Stimulated activated memory B cell treated with anti-CD40 and anti-IgM and Interleukin-4, amounts not matched to agents 10 μg/mL and 1 μg/mL and 100 μg/mL, for 72 hours (primary cell): Measurements from ENCODE around the gene TDRD12.

Source experiments
- ATAC-seq: fragments of 150-1000 bp; cut with Tn5 transposase; 2 replicates; pipeline ENCODE4 v1.10.0; 2021
- H3K27ac Mint-ChIP-seq: one replicate; pipeline ENCODE4 v1.8.0; 2022; ENCODE audit warnings: mild to moderate bottlenecking, mixed read lengths
- H3K27me3 Mint-ChIP-seq: one replicate; pipeline ENCODE4 v1.8.0; 2022; ENCODE audit warnings: mixed read lengths
- H3K36me3 Mint-ChIP-seq: one replicate; pipeline ENCODE4 v1.8.0; 2022; ENCODE audit warnings: mixed read lengths
- H3K4me1 Mint-ChIP-seq: one replicate; pipeline ENCODE4 v1.8.0; 2022; ENCODE audit warnings: mixed read lengths
- H3K4me3 Mint-ChIP-seq: one replicate; pipeline ENCODE4 v1.8.0; 2022; ENCODE audit warnings: mild to moderate bottlenecking, moderate library complexity, mixed read lengths
- H3K9me3 Mint-ChIP-seq: one replicate; pipeline ENCODE4 v1.8.0; 2022; ENCODE audit warnings: mixed read lengths

Gene TDRD12

GRCh38 chr19:32808236-32808635 is 88.7 kb downstream of the TDRD12 start:
- Mint-ChIP-seq H3K36me3 (no peaks in the 10 kb centered on the region), H3K4me3 (no peak overlapping the region), H3K9me3 (no peaks in the 10 kb centered on the region), H3K27ac (no peak overlapping the region), H3K27me3 (peaks cover 20% of the 10 kb centered on the region), H3K4me1 (no peaks in the 10 kb centered on the region)
- no peak for ATAC-seq

GRCh38 chr19:32809254-32809653 is 89.7 kb downstream of the TDRD12 start:
- H3K27ac Mint-ChIP-seq = no peak overlapping the region
- peak; percentile 32 for ATAC-seq

GRCh38 chr19:32809754-32810153 is 90.2 kb downstream of the TDRD12 start:
- Mint-ChIP-seq H3K4me3 (no peak overlapping the region), H3K4me1 (no peaks in the 10 kb centered on the region), H3K9me3 (no peaks in the 10 kb centered on the region), H3K36me3 (no peaks in the 10 kb centered on the region), H3K27me3 (peaks cover 20% of the 10 kb centered on the region), H3K27ac (no peak overlapping the region)
- ATAC-seq = no peak

More at GRCh38 chr19:32809254-32809653, 89.7 kb downstream of the TDRD12 start:
- Mint-ChIP-seq H3K27me3 (peaks cover 20% of the 10 kb centered on the region), H3K4me3 (no peak overlapping the region), H3K4me1 (no peaks in the 10 kb centered on the region), H3K9me3 (no peaks in the 10 kb centered on the region), H3K36me3 (no peaks in the 10 kb centered on the region)

DNA sequence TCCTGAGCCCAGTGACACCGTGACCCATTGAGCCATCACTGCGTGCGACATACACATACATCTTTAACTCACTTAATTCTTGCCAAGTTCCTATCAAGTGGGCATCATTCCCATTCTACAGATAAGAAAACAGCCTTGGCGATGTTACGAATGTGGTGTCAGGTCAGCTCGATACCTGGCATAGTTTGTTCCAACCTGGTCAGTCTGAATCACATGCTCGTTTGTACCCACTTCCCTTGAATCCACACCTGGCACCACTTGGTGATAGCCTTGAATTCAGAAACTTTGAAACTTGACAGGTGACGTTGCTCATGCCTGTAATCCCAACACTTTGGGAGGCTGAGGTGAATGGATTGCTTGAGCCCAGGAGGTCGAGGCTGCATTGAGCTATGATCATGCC is 90.9 kb downstream of the TDRD12 start:
- Mint-ChIP-seq H3K27me3 (peaks cover 20% of the 10 kb centered on the region), H3K4me3 (no peak overlapping the region), H3K9me3 (no peaks in the 10 kb centered on the region), H3K4me1 (no peaks in the 10 kb centered on the region), H3K36me3 (no peaks in the 10 kb centered on the region), H3K27ac (no peak overlapping the region)
- ATAC-seq = no peak

DNA sequence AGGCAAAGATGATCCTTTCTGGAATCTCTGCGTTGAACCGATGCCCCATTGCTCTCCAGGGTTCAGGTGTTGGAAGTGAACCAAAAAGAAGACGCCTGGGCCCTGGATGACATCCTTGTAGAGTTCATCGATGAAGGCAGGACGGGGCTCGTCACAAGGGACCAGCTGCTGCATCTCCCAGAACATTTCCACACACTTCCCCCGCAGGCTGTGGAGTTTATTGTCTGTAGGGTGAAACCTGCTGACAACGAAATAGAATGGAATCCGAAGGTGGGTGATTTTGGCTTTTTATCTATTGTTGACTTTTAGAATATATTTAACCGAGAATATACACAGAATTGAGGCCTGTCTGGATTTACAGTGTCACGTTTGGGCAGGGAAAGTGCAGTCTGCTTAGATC is 91.6 kb downstream of the TDRD12 start:
- ATAC-seq = no peak
- no peak overlapping the region for H3K27ac Mint-ChIP-seq
- H3K4me1 Mint-ChIP-seq = no peaks in the 10 kb centered on the region
- H3K4me3 Mint-ChIP-seq = no peak overlapping the region
- no peaks in the 10 kb centered on the region for H3K9me3 Mint-ChIP-seq
- H3K36me3 Mint-ChIP-seq = no peaks in the 10 kb centered on the region
- H3K27me3 Mint-ChIP-seq = peaks cover 20% of the 10 kb centered on the region

- no peak overlapping the region for H3K27ac Mint-ChIP-seq
- no peak for ATAC-seq
- no peaks in the 10 kb centered on the region for H3K4me1 Mint-ChIP-seq
- no peaks in the 10 kb centered on the region for H3K36me3 Mint-ChIP-seq
- H3K4me3 Mint-ChIP-seq = no peak overlapping the region
- no peaks in the 10 kb centered on the region for H3K9me3 Mint-ChIP-seq
- H3K27me3 Mint-ChIP-seq = peaks cover 28% of the 10 kb centered on the region
Observed at GRCh38 chr19:32812036-32812435, 92.5 kb downstream of the TDRD12 start.

- Mint-ChIP-seq H3K36me3 (no peaks in the 10 kb centered on the region), H3K4me1 (no peaks in the 10 kb centered on the region), H3K27me3 (peaks cover 33% of the 10 kb centered on the region), H3K9me3 (no peaks in the 10 kb centered on the region), H3K27ac (no peak overlapping the region), H3K4me3 (no peak overlapping the region)
- no peak for ATAC-seq
Observed at GRCh38 chr19:32812571-32812970, 93.0 kb downstream of the TDRD12 start.

DNA sequence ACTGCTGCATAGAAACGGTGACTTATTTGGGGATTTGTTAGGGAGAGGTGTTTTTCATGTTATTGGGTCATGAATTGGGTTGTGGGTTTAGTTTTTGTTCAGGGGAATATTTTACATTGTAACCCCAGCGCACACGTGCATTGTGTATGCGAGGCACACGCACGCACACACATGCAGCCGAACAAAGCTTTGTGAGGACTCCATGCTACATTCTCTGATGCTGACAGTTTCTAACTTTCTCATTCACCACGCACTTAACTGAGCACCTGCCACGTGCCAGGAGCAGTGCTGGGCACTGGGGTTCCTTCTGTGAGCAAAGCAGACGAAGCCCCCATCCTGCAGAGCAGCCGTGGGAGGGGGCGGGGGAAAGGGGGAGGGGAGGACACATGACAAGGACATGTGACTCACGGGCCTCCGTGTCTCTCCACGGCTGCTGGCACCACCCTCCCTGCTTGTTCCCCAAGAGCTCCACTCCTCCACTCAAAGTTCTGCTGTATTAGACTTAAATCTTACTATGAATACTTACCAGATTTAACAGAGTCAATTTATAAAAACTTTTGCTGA is 94.4 kb downstream of the TDRD12 start:
- no peak overlapping the region for H3K27ac Mint-ChIP-seq
- H3K4me3 Mint-ChIP-seq = no peak overlapping the region
- no peaks in the 10 kb centered on the region for H3K9me3 Mint-ChIP-seq
- ATAC-seq = no peak
- no peaks in the 10 kb centered on the region for H3K36me3 Mint-ChIP-seq
- no peaks in the 10 kb centered on the region for H3K4me1 Mint-ChIP-seq
- peaks cover 45% of the 10 kb centered on the region for H3K27me3 Mint-ChIP-seq

GRCh38 chr19:32814624-32815023 is 95.1 kb downstream of the TDRD12 start:
- H3K36me3 Mint-ChIP-seq = no peaks in the 10 kb centered on the region
- H3K9me3 Mint-ChIP-seq = no peaks in the 10 kb centered on the region
- H3K4me1 Mint-ChIP-seq = peaks cover 3% of the 10 kb centered on the region
- no peak overlapping the region for H3K4me3 Mint-ChIP-seq
- peaks cover 45% of the 10 kb centered on the region for H3K27me3 Mint-ChIP-seq
- H3K27ac Mint-ChIP-seq = no peak overlapping the region
- no peak for ATAC-seq

DNA sequence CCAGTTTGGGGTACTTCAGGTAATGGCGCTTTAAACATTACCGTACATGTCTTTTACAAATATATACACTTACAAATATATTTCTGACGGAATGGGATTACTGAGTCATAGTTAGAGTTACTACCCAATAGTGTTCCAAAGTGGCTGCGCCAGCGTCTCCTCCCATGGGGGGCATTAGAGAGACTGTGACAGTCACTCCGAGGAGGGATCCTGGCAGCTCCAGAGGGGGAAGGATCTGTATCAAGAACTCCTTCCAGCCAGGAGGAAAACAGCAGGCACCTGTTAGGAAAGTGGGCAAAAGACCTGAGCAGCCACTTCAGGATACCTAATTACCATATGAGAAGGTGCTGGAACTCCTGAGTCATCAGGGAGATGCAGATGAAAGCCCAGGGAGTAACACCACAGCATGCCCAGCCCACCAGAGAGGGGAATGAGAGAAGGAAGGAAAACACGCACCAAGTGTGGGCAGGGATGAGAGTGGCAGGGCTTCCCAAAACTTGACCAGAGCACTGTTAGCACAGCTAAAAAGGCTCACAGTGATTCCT is 97.1 kb downstream of the TDRD12 start:
- Mint-ChIP-seq H3K27ac (no peak overlapping the region), H3K36me3 (no peaks in the 10 kb centered on the region), H3K9me3 (no peaks in the 10 kb centered on the region), H3K4me1 (peaks cover 8% of the 10 kb centered on the region), H3K4me3 (no peak overlapping the region), H3K27me3 (peaks cover 47% of the 10 kb centered on the region)
- ATAC-seq = no peak

- no peak overlapping the region for H3K27ac Mint-ChIP-seq
- peaks cover 8% of the 10 kb centered on the region for H3K4me1 Mint-ChIP-seq
- H3K4me3 Mint-ChIP-seq = no peak overlapping the region
- ATAC-seq = no peak
- H3K36me3 Mint-ChIP-seq = no peaks in the 10 kb centered on the region
- no peaks in the 10 kb centered on the region for H3K9me3 Mint-ChIP-seq
- H3K27me3 Mint-ChIP-seq = peaks cover 54% of the 10 kb centered on the region
Observed at GRCh38 chr19:32817569-32818476, 98.3 kb downstream of the TDRD12 start.

DNA sequence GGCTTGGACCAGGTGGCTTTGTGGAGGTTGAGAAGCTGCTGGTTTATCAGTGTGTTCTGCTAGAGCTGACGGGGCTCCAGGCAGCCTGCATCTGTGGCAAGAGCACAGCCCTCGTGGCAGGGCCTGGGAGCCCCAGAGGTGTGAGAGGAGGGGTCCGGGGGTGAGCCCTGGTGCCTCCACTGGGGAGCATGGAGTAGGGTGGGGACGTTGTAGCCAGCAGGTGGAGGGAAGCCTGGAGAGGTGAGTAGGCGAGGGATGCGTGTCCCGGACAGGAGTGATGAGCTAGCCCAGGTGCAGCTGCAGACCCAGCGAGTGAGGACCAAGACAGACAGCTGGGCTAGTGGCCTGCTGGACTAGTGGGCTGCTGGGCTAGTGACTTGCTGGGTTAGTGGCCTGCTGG is 99.0 kb downstream of the TDRD12 start:
- Mint-ChIP-seq H3K4me1 (peaks cover 8% of the 10 kb centered on the region), H3K9me3 (no peaks in the 10 kb centered on the region), H3K36me3 (no peaks in the 10 kb centered on the region), H3K4me3 (no peak overlapping the region), H3K27me3 (peaks cover 61% of the 10 kb centered on the region), H3K27ac (no peak overlapping the region)
- ATAC-seq = no peak

DNA sequence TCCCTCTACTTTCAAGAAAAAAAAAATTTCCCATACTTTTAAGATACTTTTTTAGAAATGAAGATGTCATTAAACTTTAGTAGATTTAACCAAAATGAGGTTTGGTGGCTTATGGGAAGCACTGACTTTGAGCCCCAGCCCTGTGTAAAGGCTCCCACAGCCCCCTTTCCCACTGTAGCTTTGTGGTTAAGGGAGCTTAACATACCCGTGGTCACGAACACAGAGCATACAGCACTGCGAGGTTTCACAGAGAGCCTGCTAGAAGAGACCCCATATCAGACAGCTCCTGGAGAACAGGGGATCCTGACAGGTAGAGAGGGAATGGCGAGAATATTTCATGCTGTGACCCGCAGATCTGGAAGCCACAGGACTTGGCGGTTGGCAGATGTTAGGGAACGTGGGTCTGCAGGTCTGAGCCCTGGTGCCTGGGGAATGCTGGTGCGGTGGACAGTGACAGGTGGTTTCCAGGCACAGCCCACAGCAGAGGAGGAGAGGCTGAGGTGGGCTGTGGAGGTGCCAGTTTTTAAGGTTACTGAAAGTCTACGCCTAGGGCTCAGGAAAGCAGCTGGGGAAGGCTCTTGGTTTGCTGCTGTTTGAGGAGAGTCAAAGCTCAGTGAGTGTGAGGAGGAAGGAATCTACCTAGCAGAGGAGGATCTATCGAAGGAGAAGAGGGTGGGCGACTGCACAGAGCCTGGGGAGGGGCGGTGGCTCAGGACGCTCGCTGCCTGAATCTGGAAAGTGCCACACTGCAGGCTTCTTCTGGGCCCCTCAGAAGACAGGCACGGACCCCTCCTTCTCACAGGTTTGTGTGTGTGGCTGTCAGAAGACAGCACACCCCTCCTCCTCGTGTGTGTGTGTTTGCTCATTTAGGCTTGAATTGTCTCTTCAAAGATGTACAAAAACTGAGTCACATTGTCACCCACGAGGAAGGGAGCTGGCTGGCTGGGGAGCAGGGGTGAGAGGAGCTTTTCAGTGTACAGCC is 100.1 kb downstream of the TDRD12 start:
- H3K4me1 Mint-ChIP-seq = peaks cover 8% of the 10 kb centered on the region
- no peak overlapping the region for H3K4me3 Mint-ChIP-seq
- no peak for ATAC-seq
- no peak overlapping the region for H3K27ac Mint-ChIP-seq
- H3K27me3 Mint-ChIP-seq = peaks cover 66% of the 10 kb centered on the region
- H3K36me3 Mint-ChIP-seq = no peaks in the 10 kb centered on the region
- H3K9me3 Mint-ChIP-seq = no peaks in the 10 kb centered on the region

- Mint-ChIP-seq H3K9me3 (no peaks in the 10 kb centered on the region), H3K4me1 (peaks cover 8% of the 10 kb centered on the region), H3K4me3 (no peak overlapping the region), H3K27me3 (peaks cover 54% of the 10 kb centered on the region), H3K36me3 (no peaks in the 10 kb centered on the region), H3K27ac (no peak overlapping the region)
- no peak for ATAC-seq
Observed at GRCh38 chr19:32822916-32823746, 103.6 kb downstream of the TDRD12 start.
